GM06990 (cell line): ENCODE data around the gene SEC16A.

Source experiments
- DNase-seq: peaks from one replicate; pipeline ENCODE4 v3.0.0-alpha.2; 2011; ENCODE audit not compliant: insufficient read length; ENCODE audit errors: extremely low read depth
- H3K27me3 ChIP-seq: replicated peaks from 2 replicates; pipeline ENCODE4 v1.6.0; 2011; ENCODE audit warnings: low read length; ENCODE audit not compliant: control insufficient read depth, insufficient read depth
- H3K36me3 ChIP-seq: 2 replicates; pipeline ENCODE4 v1.5.1; 2011; ENCODE audit warnings: low read length; ENCODE audit not compliant: control insufficient read depth, insufficient read depth
- H3K4me3 ChIP-seq: replicated peaks from 2 replicates; pipeline ENCODE4 v1.5.1; 2011; ENCODE audit warnings: low read depth, mild to moderate bottlenecking, control low read depth, low read length
- TF ChIP-seq, protein P1 (sequence below): IDR thresholded peaks from 2 replicates; pipeline ENCODE4 v1.5.1; 2011; ENCODE audit warnings: low read length, control low read depth, mild to moderate bottlenecking, inconsistent platforms; ENCODE audit not compliant: insufficient read depth, poor library complexity, severe bottlenecking

Gene SEC16A

GRCh38 chr9:136473354-136473721, 9.5 kb downstream of the SEC16A start:
- Histone ChIP-seq H3K36me3 (peaks cover 62% of the 10 kb centered on the region), H3K4me3 (no peak overlapping the region), H3K27me3 (no peaks in the 10 kb centered on the region)
- no peak for DNase-seq
- TF ChIP-seq, protein P1, sequence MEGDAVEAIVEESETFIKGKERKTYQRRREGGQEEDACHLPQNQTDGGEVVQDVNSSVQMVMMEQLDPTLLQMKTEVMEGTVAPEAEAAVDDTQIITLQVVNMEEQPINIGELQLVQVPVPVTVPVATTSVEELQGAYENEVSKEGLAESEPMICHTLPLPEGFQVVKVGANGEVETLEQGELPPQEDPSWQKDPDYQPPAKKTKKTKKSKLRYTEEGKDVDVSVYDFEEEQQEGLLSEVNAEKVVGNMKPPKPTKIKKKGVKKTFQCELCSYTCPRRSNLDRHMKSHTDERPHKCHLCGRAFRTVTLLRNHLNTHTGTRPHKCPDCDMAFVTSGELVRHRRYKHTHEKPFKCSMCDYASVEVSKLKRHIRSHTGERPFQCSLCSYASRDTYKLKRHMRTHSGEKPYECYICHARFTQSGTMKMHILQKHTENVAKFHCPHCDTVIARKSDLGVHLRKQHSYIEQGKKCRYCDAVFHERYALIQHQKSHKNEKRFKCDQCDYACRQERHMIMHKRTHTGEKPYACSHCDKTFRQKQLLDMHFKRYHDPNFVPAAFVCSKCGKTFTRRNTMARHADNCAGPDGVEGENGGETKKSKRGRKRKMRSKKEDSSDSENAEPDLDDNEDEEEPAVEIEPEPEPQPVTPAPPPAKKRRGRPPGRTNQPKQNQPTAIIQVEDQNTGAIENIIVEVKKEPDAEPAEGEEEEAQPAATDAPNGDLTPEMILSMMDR, result no peak

DNA sequence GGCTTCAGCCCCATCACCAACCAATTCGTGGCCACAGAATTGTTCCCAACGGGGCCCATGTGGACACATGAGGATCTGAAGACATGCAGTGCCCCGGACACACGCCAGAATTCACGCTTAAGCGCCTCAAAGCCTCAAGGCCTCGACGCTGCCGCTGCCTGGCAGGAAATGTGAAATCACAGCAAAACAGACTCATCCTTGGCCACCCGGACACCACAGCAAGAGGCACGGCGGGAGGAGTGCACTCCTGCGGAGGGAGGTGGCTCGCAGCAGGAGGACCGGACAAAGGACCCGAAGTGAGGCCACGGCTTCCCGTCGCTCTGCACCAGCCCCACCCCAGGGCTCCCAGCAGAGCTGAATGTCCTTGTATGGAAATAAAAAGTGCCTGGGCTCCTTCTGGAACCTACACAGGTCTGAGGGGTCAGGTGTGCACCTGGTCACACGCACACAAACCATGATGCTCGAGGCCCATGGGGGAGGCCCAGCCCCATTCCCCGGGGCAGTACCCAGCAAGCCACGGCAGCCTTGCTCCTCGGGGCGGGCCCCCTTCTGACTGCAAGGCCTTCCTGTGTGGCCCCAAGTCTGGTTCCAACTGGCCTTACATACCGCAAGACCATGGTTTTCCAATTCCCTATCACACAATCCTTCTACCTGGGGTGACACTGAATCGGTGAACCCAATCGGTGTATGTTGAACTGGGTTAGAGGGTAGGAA, 10.0 kb downstream of the SEC16A start:
- TF ChIP-seq, protein P1, result no peak
- Histone ChIP-seq H3K27me3 (no peaks in the 10 kb centered on the region), H3K36me3 (peaks cover 62% of the 10 kb centered on the region), H3K4me3 (no peak overlapping the region)
- DNase-seq, result no peak

DNA sequence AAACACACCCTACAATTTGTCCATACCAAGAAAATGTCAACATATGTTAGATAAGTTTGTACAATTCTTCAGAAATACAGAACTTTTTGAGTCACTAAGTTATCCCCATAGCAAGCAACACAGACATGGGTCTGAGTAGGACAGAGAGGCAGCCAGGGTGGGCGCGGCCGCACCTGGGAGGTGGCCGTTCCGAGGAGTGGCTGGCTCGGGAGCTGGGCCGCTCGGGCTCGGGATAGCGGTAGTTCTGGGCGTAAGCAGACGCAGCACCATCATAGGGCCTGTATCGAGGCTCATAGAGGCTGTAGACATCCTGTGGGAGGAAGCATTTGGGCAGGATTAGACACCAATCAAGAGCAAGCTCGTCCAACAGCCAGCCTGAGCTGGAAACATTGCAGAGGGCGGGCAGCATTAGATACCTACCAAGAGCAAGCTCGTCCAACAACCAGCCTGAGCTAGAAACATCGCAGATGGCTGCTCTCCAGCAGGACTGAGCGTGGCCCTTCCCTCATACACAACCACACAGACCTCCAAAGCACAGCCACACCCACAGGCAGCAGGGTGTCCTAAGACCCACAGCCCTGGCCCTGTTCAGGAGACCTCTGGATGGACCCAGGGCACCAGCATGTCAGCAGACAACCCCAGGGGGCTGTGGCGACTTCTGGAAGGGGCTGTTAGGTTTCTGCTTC, 10.9 kb downstream of the SEC16A start:
- no peak for DNase-seq
- peaks cover 61% of the 10 kb centered on the region for H3K36me3 ChIP-seq
- H3K27me3 ChIP-seq, result no peaks in the 10 kb centered on the region
- no peak overlapping the region for H3K4me3 ChIP-seq
- TF ChIP-seq, protein P1, result no peak

- TF ChIP-seq, protein P1, result no peak
- Histone ChIP-seq H3K36me3 (peaks cover 58% of the 10 kb centered on the region), H3K4me3 (no peak overlapping the region), H3K27me3 (no peaks in the 10 kb centered on the region)
- DNase-seq, result no peak
These were observed 11.9 kb downstream of the SEC16A start for GRCh38 chr9:136470792-136471469.

DNA sequence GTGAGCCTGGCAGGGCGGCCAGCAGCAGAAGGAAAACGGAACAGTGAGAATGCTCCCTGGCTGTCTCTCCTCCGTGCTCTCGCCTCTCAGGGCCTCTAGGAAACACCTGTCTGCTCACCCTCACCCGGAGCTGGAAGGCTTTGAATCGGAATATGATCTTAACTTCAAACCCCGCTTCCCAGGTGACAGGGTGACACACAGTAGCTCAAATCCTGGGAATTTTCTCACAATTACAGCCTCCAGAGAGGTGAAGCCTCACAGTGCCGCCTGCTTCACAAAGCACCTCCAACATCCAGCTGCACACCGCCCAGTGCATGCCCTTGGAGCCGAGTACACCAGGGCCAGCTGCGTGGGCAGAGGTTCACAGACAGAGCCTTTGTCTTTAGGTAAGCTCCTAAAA, 12.5 kb downstream of the SEC16A start:
- Histone ChIP-seq H3K36me3 (peaks cover 60% of the 10 kb centered on the region), H3K27me3 (no peaks in the 10 kb centered on the region), H3K4me3 (no peak overlapping the region)
- TF ChIP-seq, protein P1, result no peak
- DNase-seq, result no peak
